OCI-LY1 (cell line): ENCODE results near the gene VSX2.

Experiments
- CTCF ChIP-seq: fragments of 200-600 bp; sonication (generic), shearing (Covaris generic); IDR thresholded peaks from 2 replicates; pipeline ENCODE4 v1.5.1; 2017; ENCODE audit warnings: mild to moderate bottlenecking, antibody characterized with exemption, low read length, moderate library complexity, mixed read lengths
- EZH2 ChIP-seq: fragments of 200-600 bp; sonication (generic), shearing (Covaris generic); IDR thresholded peaks from 2 replicates; pipeline ENCODE4 v1.8.0; 2017; ENCODE audit warnings: borderline replicate concordance, mixed run types, mild to moderate bottlenecking, antibody characterized with exemption, low read length, moderate library complexity, mixed read lengths

- TF ChIP-seq CTCF (no peak), EZH2 (no peak)
Measured at GRCh38 chr14:74296037-74296467, 56.8 kb downstream of the VSX2 start.
